T-helper 1 cell (primary cell): ENCODE measurements around the gene SGF29.
"Not testable (repeated sequence)": the region's sequence is repeated elsewhere in the genome, so short reads cannot be mapped to it uniquely, and the experiment has no call there.

Source experiments
- DNase-seq, 5 donors: peaks; one replicate each; pipeline ENCODE4 v3.0.0-alpha.2; 2012 to 2020

The SGF29 gene

GRCh38 chr16:28534542-28535373, 19.0 kb upstream of the SGF29 start:
- no peak for DNase-seq

- no peak for DNase-seq
These were observed 16.6 kb upstream of the SGF29 start for GRCh38 chr16:28537076-28537475.

GRCh38 chr16:28537964-28538732, 15.6 kb upstream of the SGF29 start:
- DNase-seq = no peak

GRCh38 chr16:28538733-28539596, 14.8 kb upstream of the SGF29 start, which contains the start of gene NUPR1:
Gene NUPR1, minus strand, starts transcription at chr16:28538974. Its CDS starts 67 bp downstream, at chr16:28538907.
- DNase-seq = no peak

GRCh38 chr16:28540346-28540745, 13.4 kb upstream of the SGF29 start:
- DNase-seq = no peak

GRCh38 chr16:28542646-28543045, 11.1 kb upstream of the SGF29 start:
- no peak for DNase-seq

- DNase-seq = no peak
These were observed 10.6 kb upstream of the SGF29 start for GRCh38 chr16:28543072-28543471.

- DNase-seq = no peak
These were observed 8.7 kb upstream of the SGF29 start for GRCh38 chr16:28544998-28545397.

GRCh38 chr16:28545964-28546363, 7.8 kb upstream of the SGF29 start:
- not testable (repeated sequence) for DNase-seq

GRCh38 chr16:28546626-28547025, 7.1 kb upstream of the SGF29 start:
- no peak for DNase-seq

- no peak for DNase-seq
These were observed 5.4 kb upstream of the SGF29 start for GRCh38 chr16:28548306-28548802.

GRCh38 chr16:28549301-28549899, 4.3 kb upstream of the SGF29 start:
- peak in 1 of 5 donors; percentile 20 for DNase-seq

GRCh38 chr16:28554634-28555423, 1.1 kb downstream of the SGF29 start:
- DNase-seq = peak in 1 of 5 donors; percentile 10

- DNase-seq = peak in 1 of 5 donors; percentile 27
These were observed 1.8 kb downstream of the SGF29 start for GRCh38 chr16:28555561-28555960.

GRCh38 chr16:28556914-28557320, 3.2 kb downstream of the SGF29 start:
- no peak for DNase-seq

GRCh38 chr16:28558456-28558855, 4.7 kb downstream of the SGF29 start:
- no peak for DNase-seq

- no peak for DNase-seq
These were observed 8.0 kb downstream of the SGF29 start for GRCh38 chr16:28561557-28562187.

GRCh38 chr16:28562199-28562598, 8.5 kb downstream of the SGF29 start:
- DNase-seq = no peak

GRCh38 chr16:28563218-28563617, 9.5 kb downstream of the SGF29 start:
- DNase-seq = no peak

- DNase-seq = not testable (repeated sequence)
These were observed 12.7 kb downstream of the SGF29 start for GRCh38 chr16:28566233-28566925.
